ENCODE measurements around the gene COG7. TPM values are rescaled to one million over a fixed set of nuclear protein-coding genes. Genes with fewer than 3 reads are reported as not detected.
A peak's percentile ranks its signal among the peaks of the same experiment; 100 is the strongest.

COG7 gene
- total RNA-seq, 4 donors from 2014 or later: 20.1 to 81.7 (median 50.4) TPM

DNA sequence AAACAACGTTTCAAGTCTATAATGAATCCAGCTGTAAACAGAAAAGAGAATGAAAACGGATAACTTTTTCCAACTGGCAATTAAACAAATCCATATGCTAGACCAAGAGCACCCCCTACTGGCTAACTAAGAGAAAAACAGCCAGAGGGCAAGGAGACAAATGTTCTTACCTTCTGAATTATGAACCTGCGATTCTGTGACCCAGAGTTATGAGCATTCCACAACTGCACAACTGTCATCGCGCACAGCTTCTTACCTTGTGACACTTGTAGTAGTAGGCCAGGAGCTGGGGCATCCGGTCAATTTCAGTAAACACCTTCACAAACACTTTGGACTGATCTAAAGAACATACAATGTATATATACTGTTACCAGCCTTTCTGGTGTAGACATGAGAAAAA, 18.6 kb downstream of the COG7 start:
- Histone ChIP-seq H3K27ac (no peak overlapping the region), H3K9me3 (no peaks in the 10 kb centered on the region)
- no peak for TF ChIP-seq POLR2A (IDR thresholded peaks at IDR 0.05)
- TF ChIP-seq CTCF (IDR thresholded peaks at IDR 0.05): peak; percentile 77 to 94 (median 91)

DNA sequence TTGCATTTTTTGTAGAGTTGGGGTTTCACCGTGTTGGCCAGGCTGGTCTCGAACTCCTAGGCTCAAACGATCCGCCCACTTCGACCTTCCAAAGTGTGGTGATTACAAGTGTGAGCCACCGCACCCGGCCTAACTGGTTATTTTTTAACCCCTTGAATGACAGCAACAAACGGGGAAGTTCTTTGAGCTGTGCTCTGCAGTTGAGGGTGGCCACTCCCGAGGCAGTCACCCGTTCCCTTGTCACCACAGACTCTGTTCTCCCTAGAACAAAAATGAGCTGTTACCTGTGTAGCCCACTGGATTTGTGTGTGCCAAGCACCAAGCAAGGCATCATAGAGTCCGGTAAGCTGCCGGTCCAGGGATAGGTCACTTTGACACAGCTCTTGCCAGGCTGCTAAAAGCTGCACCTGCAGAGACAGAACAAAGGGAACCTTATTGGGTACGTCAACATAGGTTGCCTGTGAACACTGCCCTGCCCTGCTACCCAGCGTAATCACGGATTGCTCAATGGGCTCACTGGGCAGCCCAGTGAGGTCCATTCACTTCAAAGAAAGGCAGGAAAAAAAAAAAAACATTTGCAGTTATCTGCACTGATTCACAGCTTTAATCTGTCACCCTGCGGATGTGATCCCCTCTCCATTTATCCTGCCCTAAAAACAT, 19.6 kb downstream of the COG7 start:
- Histone ChIP-seq H3K9me3 (no peaks in the 10 kb centered on the region), H3K4me3 (no peak overlapping the region), H3K27ac (no peak overlapping the region), H3K4me1 (no peaks in the 10 kb centered on the region), H3K36me3 (peaks cover 0 to 66% (median 0%) of the 10 kb centered on the region in 3 donors), H3K27me3 (no peaks in the 10 kb centered on the region)
- TF ChIP-seq CTCF (IDR thresholded peaks at IDR 0.05): no peak
- TF ChIP-seq POLR2A (IDR thresholded peaks at IDR 0.05): no peak
- DNase-seq: no peak

More for the DNA sequence above, 18.6 kb downstream of the COG7 start:
- H3K27me3 ChIP-seq: no peaks in the 10 kb centered on the region
- no peak overlapping the region for H3K4me3 ChIP-seq
- no peaks in the 10 kb centered on the region for H3K4me1 ChIP-seq
- no peak for DNase-seq
- H3K36me3 ChIP-seq: peaks cover 0 to 69% (median 0%) of the 10 kb centered on the region in 3 donors

GRCh38 chr16:23432176-23433128, 20.5 kb downstream of the COG7 start:
- peak in 3 of 6 experiments; percentile 6 to 29 (median 27) for TF ChIP-seq CTCF (IDR thresholded peaks at IDR 0.05)
- TF ChIP-seq POLR2A (IDR thresholded peaks at IDR 0.05): no peak
- H3K4me1 ChIP-seq: no peaks in the 10 kb centered on the region
- H3K4me3 ChIP-seq: no peak overlapping the region
- peaks cover 0 to 62% (median 0%) of the 10 kb centered on the region in 3 donors for H3K36me3 ChIP-seq
- H3K27ac ChIP-seq: no peak overlapping the region
- no peaks in the 10 kb centered on the region for H3K27me3 ChIP-seq
- no peak for DNase-seq
- H3K9me3 ChIP-seq: no peaks in the 10 kb centered on the region

GRCh38 chr16:23428351-23428750, 24.6 kb downstream of the COG7 start:
- Histone ChIP-seq H3K36me3 (peaks cover 0 to 48% (median 0%) of the 10 kb centered on the region in 3 donors), H3K27me3 (no peaks in the 10 kb centered on the region), H3K27ac (no peak overlapping the region), H3K4me3 (no peak overlapping the region), H3K9me3 (no peaks in the 10 kb centered on the region), H3K4me1 (peaks cover 0 to 20% (median 0%) of the 10 kb centered on the region in 4 donors)
- TF ChIP-seq POLR2A (IDR thresholded peaks at IDR 0.05) (no peak), CTCF (IDR thresholded peaks at IDR 0.05) (no peak)
- no peak for DNase-seq

DNA sequence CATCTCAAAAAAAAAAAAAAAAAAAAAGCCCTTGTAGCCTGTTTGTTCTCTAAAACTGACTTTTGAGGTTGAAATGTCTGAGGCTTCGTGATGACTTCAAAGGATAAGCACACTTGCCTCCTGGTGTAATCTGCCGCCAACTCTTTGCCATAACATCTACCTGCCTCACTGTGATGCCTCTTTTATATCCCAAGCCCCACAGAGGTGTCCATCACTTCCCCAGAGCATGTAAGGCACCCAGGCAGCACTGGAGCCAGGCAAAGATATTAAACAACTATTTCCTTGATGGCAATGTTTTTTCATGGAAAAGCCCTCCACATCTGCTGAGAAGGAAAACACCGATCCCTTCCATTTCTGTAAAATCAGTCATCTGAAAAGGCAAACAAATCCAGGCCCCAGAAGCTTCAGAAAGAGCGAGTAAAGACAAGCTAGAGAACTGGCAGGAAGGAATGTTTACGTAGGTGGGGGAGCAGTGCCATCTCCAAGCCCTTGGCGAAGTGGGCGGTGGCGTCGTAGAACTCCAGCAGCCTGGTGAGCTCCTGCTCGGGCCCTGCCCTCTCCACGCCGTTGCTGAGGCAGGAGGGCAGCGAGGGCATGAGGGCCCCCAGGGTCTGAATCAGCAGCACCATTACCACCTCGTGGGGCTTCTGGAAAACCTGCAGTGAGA, 28.6 kb downstream of the COG7 start:
- H3K9me3 ChIP-seq: no peaks in the 10 kb centered on the region
- no peaks in the 10 kb centered on the region for H3K27me3 ChIP-seq
- peaks cover 0 to 12% (median 0%) of the 10 kb centered on the region in 3 donors for H3K36me3 ChIP-seq
- no peak for TF ChIP-seq CTCF (IDR thresholded peaks at IDR 0.05)
- no peak for TF ChIP-seq POLR2A (IDR thresholded peaks at IDR 0.05)
- peak overlapping the region; percentile 39 to 90 (median 82) for H3K27ac ChIP-seq
- DNase-seq: peak in 2 of 3 donors; percentile 62 to 69
- peaks cover 0 to 24% (median 0%) of the 10 kb centered on the region in 4 donors for H3K4me1 ChIP-seq
- H3K4me3 ChIP-seq: no peak overlapping the region

Data from Peyer's patch (tissue), 4 donors.